K562 (cell line): ENCODE results near the gene CCDC85B. TPM values are rescaled to one million over a fixed set of nuclear protein-coding genes. Genes with fewer than 3 reads are reported as not detected.

ENCODE experiments used
- CBX5 ChIP-seq: IDR thresholded peaks from 2 replicates; pipeline ENCODE4 v1.6.1; 2014; ENCODE audit warnings: low read depth, borderline replicate concordance
- CREB3 ChIP-seq: fragments of 450-650 bp; conservative IDR thresholded peaks from 2 replicates; pipeline ENCODE4 v1.6.1; 2016; ENCODE audit warnings: missing genetic modification characterization, low read depth, mild to moderate bottlenecking, missing compliant biosample characterization, moderate library complexity
- CUX1 ChIP-seq: fragments of 200-800 bp; sonication (Bioruptor generic); IDR thresholded peaks from 2 replicates; pipeline ENCODE4 v1.6.1; 2016; ENCODE audit warnings: missing genetic modification characterization, missing compliant biosample characterization
- DPF2 ChIP-seq: fragments of 450-650 bp; IDR thresholded peaks from 2 replicates; pipeline ENCODE4 v1.6.1; 2016
- ELF1 ChIP-seq: fragments of 200-800 bp; sonication (Bioruptor generic); IDR thresholded peaks from 2 replicates; pipeline ENCODE4 v1.6.1; 2016; ENCODE audit warnings: missing genetic modification characterization, missing compliant biosample characterization
- ERF ChIP-seq: fragments of 450-650 bp; formaldehyde crosslinking; IDR thresholded peaks from 2 replicates; pipeline ENCODE4 v1.4.0; 2020; ENCODE audit warnings: mild to moderate bottlenecking, mixed read lengths
- FOXK1 ChIP-seq: sonication (generic); formaldehyde crosslinking; IDR thresholded peaks from 2 replicates; pipeline ENCODE4 v1.8.0; 2022; ENCODE audit warnings: missing genetic modification reagents, mild to moderate bottlenecking, borderline replicate concordance
- GTF2E2 ChIP-seq: fragments of 200-800 bp; sonication (Bioruptor generic); IDR thresholded peaks from 2 replicates; pipeline ENCODE4 v1.6.1; 2016; ENCODE audit warnings: missing genetic modification characterization, missing compliant biosample characterization
- RBBP5 ChIP-seq: fragments of 200-600 bp; sonication (generic); IDR thresholded peaks from 2 replicates; pipeline ENCODE4 v1.6.1; 2012; ENCODE audit warnings: borderline replicate concordance, mild to moderate bottlenecking, low read length, control low read depth, inconsistent platforms; ENCODE audit not compliant: insufficient read depth, poor library complexity, severe bottlenecking
- SFPQ ChIP-seq: fragments of 200-400 bp; formaldehyde crosslinking; IDR thresholded peaks from 2 replicates; pipeline ENCODE4 v1.6.1; 2017; ENCODE audit warnings: mild to moderate bottlenecking, low read depth, low read length, moderate library complexity
- THRB ChIP-seq: fragments of 450-650 bp; formaldehyde crosslinking; conservative IDR thresholded peaks from 2 replicates; pipeline ENCODE4 v1.4.0; 2022; ENCODE audit warnings: mild to moderate bottlenecking, missing genetic modification characterization
- ZFPM2 ChIP-seq: fragments of 250-450 bp; sonication (Bioruptor Pico); IDR thresholded peaks from 2 replicates; pipeline ENCODE4 v1.5.1; 2022; ENCODE audit warnings: mild to moderate bottlenecking
- ZNF518B ChIP-seq: fragments of 250-450 bp; sonication (Bioruptor Pico); IDR thresholded peaks from 2 replicates; pipeline ENCODE4 v1.5.0; 2021; ENCODE audit warnings: mild to moderate bottlenecking, moderate library complexity
- ZNF764 ChIP-seq: fragments of 250-450 bp; sonication (Bioruptor Pico); IDR thresholded peaks from 2 replicates; pipeline ENCODE4 v1.4.0; 2020; ENCODE audit warnings: low read depth, mild to moderate bottlenecking, moderate library complexity
- polyA plus RNA-seq, 8 experiments: library from polyadenylated mRNA; depleted of rRNA in 4 of 8; stranded (reverse) in 5 of 8; unstranded in 3 of 8; fragments of >200 nt; fragmentation: Nextera tagmentation in 2 of 8; fragmentation: Illumina TruSeq in 1 of 8; extraction: Ambion mirVana in 2 of 8; extraction: Trizol in 1 of 8; gene quantifications; 2 replicates each; pipeline versions ENCODE4 v1.2.1 to v1.2.3, GENCODE V29; 2011 to 2014; ENCODE audit warnings: inconsistent platforms in 1 of 8, missing spikeins in 1 of 8
- total RNA-seq, 7 experiments: library from RNA; depleted of rRNA in 6 of 7; stranded (reverse); fragments of >200 nt in 6 of 7; fragmentation: Illumina TruSeq in 2 of 7; extraction: Trizol in 2 of 7; gene quantifications; 2 replicates each; pipeline versions ENCODE4 v1.2.1 to v1.2.3, GENCODE V29; 2011 to 2021; ENCODE audit warnings: low replicate concordance in 1 of 7

CCDC85B gene
- total and polyA plus RNA-seq, 9 of the 15 experiments (the other 6 are each of a cell fraction or from before 2014, with no cell fraction given): 0.14 to 138 (median 6.2) TPM

GRCh38 chr11:65887723-65888162, 2.7 kb upstream of the CCDC85B start (continued):
- TF ChIP-seq CUX1 (CRISPR knock-in tag): no peak
- no peak for TF ChIP-seq RBBP5
- TF ChIP-seq CREB3 (tag): no peak
- TF ChIP-seq ZFPM2 (CRISPR knock-in tag): no peak
- no peak for TF ChIP-seq ZNF764 (CRISPR knock-in tag)
- no peak for TF ChIP-seq CBX5
- TF ChIP-seq SFPQ: no peak
- no peak for TF ChIP-seq GTF2E2 (tag)
- TF ChIP-seq FOXK1: no peak
- no peak for TF ChIP-seq THRB (CRISPR knock-in tag)
- TF ChIP-seq ZNF518B (CRISPR knock-in tag): no peak
- TF ChIP-seq ELF1 (tag): no peak
- no peak for TF ChIP-seq ERF (CRISPR knock-in tag)
- TF ChIP-seq DPF2: no peak
